ENCODE results near the gene DSC2.

DNA sequence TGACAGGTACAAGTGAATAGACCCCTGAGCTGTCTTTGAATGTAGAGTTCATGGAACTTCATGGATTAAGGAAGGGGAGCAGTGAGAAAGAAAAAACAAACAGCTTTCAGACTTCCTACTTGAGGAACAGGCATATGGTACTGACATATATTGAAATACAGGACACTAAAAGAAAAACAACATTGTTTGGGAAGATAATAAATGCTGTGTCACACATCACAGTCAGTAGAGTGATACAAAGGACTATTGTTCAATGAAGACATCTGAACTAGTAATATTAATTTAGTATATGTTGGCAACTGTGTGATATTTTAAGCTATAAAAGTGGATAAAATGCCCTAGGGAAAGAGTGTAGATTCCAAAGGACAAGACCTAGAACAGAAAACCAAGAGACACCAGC lies 3.3 kb downstream of the DSC2 start:
- TF ChIP-seq, protein P1, sequence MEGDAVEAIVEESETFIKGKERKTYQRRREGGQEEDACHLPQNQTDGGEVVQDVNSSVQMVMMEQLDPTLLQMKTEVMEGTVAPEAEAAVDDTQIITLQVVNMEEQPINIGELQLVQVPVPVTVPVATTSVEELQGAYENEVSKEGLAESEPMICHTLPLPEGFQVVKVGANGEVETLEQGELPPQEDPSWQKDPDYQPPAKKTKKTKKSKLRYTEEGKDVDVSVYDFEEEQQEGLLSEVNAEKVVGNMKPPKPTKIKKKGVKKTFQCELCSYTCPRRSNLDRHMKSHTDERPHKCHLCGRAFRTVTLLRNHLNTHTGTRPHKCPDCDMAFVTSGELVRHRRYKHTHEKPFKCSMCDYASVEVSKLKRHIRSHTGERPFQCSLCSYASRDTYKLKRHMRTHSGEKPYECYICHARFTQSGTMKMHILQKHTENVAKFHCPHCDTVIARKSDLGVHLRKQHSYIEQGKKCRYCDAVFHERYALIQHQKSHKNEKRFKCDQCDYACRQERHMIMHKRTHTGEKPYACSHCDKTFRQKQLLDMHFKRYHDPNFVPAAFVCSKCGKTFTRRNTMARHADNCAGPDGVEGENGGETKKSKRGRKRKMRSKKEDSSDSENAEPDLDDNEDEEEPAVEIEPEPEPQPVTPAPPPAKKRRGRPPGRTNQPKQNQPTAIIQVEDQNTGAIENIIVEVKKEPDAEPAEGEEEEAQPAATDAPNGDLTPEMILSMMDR (conservative IDR thresholded peaks at IDR 0.05; ENCODE audit: low read length) = no peak
- TF ChIP-seq EZH2phosphoT487 (IDR thresholded peaks at IDR 0.05; ENCODE audit: borderline replicate concordance, low read depth, low read length) = no peak

Measured in OCI-LY7 (cell line).